Suprapubic skin (tissue), 3 donors: ENCODE measurements around the gene HNRNPM.

Source experiments
- EP300 ChIP-seq: sonication (generic); formaldehyde crosslinking; IDR thresholded peaks from one replicate; pipeline ENCODE4 v1.6.1; 2017; ENCODE audit warnings: antibody characterized with exemption
- TF ChIP-seq, protein P1 (sequence below), 2 donors: fragments of 200-600 bp in 1 of 2; fragments of 450-650 bp in 1 of 2; sonication (generic) in 1 of 2; IDR thresholded peaks; one replicate each; pipeline ENCODE4 v1.5.1; 2016 to 2019; ENCODE audit warnings: antibody characterized with exemption in 2 of 2, mild to moderate bottlenecking in 1 of 2, moderate library complexity in 1 of 2

DNA sequence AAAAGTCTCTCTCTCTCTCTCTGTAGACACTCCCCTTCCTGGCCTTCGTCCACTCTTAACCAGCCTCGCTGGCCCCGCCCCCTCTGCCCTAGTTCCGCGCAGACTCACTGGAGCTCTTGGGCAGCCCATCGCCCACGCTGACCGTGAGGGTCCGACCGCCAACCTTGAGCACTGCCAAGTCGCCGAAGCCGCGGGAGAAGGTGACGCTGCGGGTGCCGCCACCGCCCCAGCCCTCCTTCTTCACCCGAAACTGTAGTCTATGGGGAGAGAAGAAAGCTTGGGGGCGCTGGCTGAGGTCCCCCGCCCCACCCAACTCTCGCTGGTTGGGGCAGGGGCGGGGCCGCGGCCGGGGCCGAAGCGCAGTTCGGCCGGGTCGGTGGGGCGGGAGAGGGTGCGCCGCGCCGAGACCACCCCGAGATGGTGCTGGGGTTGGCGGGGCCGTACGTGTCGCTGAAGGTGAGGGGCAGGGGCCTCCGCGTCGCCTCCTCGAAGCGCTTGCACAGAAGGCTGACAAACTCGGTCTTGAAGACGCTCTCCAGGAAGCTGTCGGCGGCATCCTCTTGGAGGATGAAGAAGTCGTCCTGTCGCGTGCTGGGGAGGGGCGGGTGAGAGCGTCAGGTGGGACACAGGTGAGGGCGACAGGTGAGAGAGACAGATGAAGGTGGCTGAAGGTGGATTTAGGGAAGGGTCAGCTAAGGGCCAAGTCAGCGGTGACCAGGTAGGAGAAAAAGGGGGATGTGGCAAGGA, 81.7 kb downstream of the HNRNPM start:
- TF ChIP-seq, protein P1, sequence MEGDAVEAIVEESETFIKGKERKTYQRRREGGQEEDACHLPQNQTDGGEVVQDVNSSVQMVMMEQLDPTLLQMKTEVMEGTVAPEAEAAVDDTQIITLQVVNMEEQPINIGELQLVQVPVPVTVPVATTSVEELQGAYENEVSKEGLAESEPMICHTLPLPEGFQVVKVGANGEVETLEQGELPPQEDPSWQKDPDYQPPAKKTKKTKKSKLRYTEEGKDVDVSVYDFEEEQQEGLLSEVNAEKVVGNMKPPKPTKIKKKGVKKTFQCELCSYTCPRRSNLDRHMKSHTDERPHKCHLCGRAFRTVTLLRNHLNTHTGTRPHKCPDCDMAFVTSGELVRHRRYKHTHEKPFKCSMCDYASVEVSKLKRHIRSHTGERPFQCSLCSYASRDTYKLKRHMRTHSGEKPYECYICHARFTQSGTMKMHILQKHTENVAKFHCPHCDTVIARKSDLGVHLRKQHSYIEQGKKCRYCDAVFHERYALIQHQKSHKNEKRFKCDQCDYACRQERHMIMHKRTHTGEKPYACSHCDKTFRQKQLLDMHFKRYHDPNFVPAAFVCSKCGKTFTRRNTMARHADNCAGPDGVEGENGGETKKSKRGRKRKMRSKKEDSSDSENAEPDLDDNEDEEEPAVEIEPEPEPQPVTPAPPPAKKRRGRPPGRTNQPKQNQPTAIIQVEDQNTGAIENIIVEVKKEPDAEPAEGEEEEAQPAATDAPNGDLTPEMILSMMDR (IDR thresholded peaks at IDR 0.05) = no peak
- no peak for TF ChIP-seq EP300
